Measurements from ENCODE around the gene PRDM11.

DNA sequence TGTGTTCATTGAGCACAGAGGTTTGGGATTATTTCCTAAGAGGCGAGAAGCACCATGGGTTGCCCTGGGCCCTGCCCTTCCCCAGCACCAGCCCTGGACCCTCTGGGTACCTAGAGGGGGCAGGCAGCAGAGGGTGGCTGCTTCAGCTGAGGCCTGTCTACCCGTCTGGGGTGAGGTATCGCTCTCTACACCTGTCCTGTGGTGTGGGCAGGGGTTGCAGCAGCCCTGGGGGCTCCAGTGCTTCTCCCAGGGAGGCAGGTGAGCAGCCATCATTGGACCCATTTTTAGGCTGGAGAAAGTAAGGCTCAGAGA is 15.6 kb downstream of the PRDM11 start:
- TF ChIP-seq SIN3A (IDR thresholded peaks at IDR 0.05; ENCODE audit: borderline replicate concordance, insufficient read depth, low read depth, low read length) (no peak), POLR2AphosphoS5 (IDR thresholded peaks at IDR 0.05; ENCODE audit: low read depth, low read length) (no peak)
- TF ChIP-seq, protein P1, sequence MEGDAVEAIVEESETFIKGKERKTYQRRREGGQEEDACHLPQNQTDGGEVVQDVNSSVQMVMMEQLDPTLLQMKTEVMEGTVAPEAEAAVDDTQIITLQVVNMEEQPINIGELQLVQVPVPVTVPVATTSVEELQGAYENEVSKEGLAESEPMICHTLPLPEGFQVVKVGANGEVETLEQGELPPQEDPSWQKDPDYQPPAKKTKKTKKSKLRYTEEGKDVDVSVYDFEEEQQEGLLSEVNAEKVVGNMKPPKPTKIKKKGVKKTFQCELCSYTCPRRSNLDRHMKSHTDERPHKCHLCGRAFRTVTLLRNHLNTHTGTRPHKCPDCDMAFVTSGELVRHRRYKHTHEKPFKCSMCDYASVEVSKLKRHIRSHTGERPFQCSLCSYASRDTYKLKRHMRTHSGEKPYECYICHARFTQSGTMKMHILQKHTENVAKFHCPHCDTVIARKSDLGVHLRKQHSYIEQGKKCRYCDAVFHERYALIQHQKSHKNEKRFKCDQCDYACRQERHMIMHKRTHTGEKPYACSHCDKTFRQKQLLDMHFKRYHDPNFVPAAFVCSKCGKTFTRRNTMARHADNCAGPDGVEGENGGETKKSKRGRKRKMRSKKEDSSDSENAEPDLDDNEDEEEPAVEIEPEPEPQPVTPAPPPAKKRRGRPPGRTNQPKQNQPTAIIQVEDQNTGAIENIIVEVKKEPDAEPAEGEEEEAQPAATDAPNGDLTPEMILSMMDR (IDR thresholded peaks at IDR 0.05), result no peak
